Measurements from ENCODE around the gene TRIM26.

The TRIM26 gene

GRCh38 chr6:30135147-30135546 is 78.1 kb downstream of the TRIM26 start:
- Histone ChIP-seq H4K20me1 (ENCODE audit: insufficient read depth, low read length) (no peaks in the 10 kb centered on the region), H2AFZ (ENCODE audit: low read depth, low read length) (no peak overlapping the region), H3K79me2 (ENCODE audit: insufficient read depth, low read length) (no peaks in the 10 kb centered on the region), H3K9ac (ENCODE audit: low read depth, low read length) (no peak overlapping the region), H3K36me3 (ENCODE audit: insufficient read depth, low read length) (no peaks in the 10 kb centered on the region), H3K4me3 (ENCODE audit: low read depth in 1 of 2, low read length in 2 of 2) (no peak overlapping the region), H3K27ac (ENCODE audit: low read length) (no peak overlapping the region), H3K4me2 (ENCODE audit: insufficient read depth, low read length) (no peak overlapping the region), H3K27me3 (ENCODE audit: insufficient read depth, low read length, poor library complexity) (peaks cover 32% of the 10 kb centered on the region), H3K9me3 (ENCODE audit: insufficient read depth, low read length, severe bottlenecking) (no peaks in the 10 kb centered on the region), H3K4me1 (ENCODE audit: insufficient read depth, low read length) (peaks cover 5% of the 10 kb centered on the region)
- DNase-seq = no peak
- TF ChIP-seq EZH2 (IDR thresholded peaks at IDR 0.05; ENCODE audit: borderline replicate concordance, low read depth, low read length, severe bottlenecking) = no peak
- TF ChIP-seq, protein P1, sequence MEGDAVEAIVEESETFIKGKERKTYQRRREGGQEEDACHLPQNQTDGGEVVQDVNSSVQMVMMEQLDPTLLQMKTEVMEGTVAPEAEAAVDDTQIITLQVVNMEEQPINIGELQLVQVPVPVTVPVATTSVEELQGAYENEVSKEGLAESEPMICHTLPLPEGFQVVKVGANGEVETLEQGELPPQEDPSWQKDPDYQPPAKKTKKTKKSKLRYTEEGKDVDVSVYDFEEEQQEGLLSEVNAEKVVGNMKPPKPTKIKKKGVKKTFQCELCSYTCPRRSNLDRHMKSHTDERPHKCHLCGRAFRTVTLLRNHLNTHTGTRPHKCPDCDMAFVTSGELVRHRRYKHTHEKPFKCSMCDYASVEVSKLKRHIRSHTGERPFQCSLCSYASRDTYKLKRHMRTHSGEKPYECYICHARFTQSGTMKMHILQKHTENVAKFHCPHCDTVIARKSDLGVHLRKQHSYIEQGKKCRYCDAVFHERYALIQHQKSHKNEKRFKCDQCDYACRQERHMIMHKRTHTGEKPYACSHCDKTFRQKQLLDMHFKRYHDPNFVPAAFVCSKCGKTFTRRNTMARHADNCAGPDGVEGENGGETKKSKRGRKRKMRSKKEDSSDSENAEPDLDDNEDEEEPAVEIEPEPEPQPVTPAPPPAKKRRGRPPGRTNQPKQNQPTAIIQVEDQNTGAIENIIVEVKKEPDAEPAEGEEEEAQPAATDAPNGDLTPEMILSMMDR (IDR thresholded peaks at IDR 0.05; ENCODE audit: borderline replicate concordance, extremely low read depth, low read length, poor library complexity, severe bottlenecking) = no peak
- no peak for ATAC-seq (ENCODE audit: insufficient read depth, low read depth)

Measured in DND-41 (cell line).